ENCODE data around the gene BCAS3.

The BCAS3 gene

DNA sequence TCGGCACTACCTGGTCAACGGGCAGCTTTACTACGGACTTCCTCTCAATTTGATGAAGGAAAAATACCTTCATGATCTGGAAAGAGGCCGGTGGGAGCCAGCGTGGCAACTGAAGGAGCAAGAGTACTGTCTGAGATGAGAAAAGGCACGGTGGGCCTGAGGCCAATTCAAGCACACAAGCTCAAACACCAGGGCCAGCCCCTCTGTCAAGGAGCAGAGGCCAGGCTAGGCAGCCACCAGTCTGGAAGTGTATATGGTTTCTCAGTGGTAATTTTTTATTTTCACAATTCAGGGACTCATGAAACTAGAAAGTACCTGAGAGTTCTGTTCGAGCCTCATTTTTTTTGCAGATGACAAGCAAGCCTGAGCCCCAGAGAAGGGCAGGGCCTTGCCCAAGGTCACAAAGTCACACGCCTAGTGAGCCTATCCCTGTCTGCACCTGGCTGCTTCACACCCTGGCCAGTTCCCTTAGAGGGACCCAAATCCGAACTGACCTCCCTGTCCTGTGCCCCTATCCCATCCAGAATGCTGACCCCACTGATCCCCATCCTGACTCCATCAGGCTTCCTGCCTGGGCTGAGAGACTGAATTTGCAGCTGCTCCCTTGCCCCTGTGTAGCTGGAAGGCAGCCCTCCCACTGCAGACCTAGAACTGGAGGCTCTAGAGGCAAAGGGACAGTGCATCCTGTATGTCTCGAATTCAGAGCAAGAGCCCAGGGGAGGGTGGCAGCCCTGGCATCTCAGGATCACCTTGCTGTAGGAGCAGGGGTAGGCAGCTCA, 717.2 kb downstream of the BCAS3 start:
- FAIRE-seq: no peak

GRCh38 chr17:61395409-61395982, 717.8 kb downstream of the BCAS3 start:
- FAIRE-seq: no peak

- no peak for FAIRE-seq
Observed at GRCh38 chr17:61395983-61396585, 718.4 kb downstream of the BCAS3 start.

- FAIRE-seq: no peak
Observed at GRCh38 chr17:61396586-61397085, 719.0 kb downstream of the BCAS3 start.

GRCh38 chr17:61397086-61397842, 719.6 kb downstream of the BCAS3 start:
- FAIRE-seq: no peak

GRCh38 chr17:61398721-61399130, 721.1 kb downstream of the BCAS3 start:
- FAIRE-seq: no peak

- no peak for FAIRE-seq
Observed at GRCh38 chr17:61399131-61400065, 721.7 kb downstream of the BCAS3 start, which contains the start of gene TBX2. TBX2 (plus strand) TSS chr17:61399843; CDS start chr17:61400177, 334 bp downstream.

DNA sequence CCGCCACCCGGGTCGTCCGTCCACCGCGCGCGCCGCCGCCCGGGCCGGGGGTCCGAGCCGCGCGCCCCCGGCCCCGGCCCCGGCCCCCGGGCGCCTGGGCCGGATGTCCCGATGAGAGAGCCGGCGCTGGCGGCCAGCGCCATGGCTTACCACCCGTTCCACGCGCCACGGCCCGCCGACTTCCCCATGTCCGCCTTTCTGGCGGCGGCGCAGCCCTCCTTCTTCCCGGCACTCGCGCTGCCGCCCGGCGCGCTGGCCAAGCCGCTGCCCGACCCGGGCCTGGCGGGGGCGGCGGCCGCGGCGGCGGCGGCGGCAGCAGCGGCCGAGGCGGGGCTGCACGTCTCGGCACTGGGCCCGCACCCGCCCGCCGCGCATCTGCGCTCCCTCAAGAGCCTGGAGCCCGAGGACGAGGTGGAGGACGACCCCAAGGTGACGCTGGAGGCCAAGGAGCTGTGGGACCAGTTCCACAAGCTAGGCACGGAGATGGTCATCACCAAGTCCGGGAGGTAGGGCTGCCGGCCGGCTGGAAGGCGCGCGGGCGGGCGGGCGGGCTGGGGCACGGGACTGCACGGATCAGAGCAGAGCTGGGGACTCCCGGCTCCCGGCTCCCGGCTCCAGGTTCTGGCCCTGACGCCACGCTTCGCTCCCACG, 722.5 kb downstream of the BCAS3 start:
- no peak for FAIRE-seq

GRCh38 chr17:61400717-61401388, 723.2 kb downstream of the BCAS3 start:
- FAIRE-seq: no peak

DNA sequence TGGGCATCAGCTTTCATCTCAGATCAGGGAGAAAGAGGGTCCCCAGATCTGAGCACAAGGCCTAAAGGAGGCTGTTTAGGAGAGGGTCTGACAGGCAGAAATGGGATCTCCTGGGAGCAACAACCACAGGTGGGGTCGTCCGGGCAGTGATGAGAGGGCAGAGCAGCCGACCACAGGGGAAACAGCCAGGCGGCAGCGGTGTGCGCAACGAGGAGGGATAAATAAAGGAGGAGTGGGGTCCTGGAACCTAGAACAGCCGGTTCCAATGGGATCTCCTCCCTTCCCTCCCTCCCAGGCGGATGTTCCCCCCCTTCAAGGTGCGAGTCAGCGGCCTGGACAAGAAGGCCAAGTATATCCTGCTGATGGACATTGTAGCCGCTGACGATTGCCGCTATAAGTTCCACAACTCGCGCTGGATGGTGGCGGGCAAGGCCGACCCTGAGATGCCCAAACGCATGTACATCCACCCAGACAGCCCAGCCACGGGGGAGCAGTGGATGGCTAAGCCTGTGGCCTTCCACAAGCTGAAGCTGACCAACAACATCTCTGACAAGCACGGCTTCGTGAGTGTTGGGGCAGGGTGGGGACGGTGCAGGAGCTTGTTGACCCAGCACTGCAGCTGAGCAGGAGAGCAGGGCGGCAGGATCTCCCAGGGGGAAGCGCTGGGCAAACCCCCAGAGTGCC, 723.9 kb downstream of the BCAS3 start:
- no peak for FAIRE-seq

- FAIRE-seq: no peak
Observed at GRCh38 chr17:61402073-61402541, 724.5 kb downstream of the BCAS3 start.

DNA sequence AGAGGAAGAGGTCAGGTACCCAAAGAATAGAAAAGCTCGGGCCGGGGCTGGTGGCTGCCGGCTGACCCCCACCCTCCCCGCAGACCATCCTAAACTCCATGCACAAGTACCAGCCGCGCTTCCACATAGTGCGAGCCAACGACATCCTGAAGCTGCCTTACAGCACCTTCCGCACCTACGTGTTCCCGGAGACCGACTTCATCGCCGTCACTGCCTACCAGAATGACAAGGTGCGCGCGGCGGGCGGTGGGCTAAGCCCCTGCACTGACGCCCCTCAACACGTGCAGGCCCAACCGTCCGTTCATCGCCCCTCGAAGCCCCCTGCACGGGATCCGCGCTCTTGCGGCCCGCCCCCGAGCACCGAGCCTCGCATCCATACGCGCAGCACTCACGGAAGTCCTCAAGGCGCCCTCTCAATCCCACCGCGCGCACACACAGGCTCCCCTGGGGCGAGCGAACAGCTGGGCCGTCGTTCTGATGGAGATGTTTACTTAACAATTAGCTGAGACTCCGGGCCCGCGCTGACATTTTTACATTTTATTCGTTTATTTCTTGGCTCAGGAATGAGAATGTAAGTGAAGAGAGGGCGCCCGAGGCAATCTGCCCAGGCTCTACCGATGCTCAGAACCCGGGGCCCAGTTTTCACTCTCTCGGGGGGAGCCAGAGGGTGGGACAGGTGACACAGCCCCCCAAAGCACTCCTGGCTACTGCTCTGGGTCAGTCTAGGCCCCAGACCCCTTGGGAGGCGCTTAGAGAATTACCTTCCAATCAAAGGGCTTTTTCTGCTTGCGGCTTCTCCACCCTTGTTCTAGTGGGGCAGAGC, 725.5 kb downstream of the BCAS3 start:
- FAIRE-seq: no peak

GRCh38 chr17:61403801-61404662, 726.4 kb downstream of the BCAS3 start:
- FAIRE-seq: no peak

- no peak for FAIRE-seq
Observed at GRCh38 chr17:61404663-61404912, 726.9 kb downstream of the BCAS3 start.

- FAIRE-seq: no peak
Observed at GRCh38 chr17:61404913-61405685, 727.4 kb downstream of the BCAS3 start.

GRCh38 chr17:61405686-61406536, 728.3 kb downstream of the BCAS3 start:
- no peak for FAIRE-seq

- FAIRE-seq: no peak
Observed at GRCh38 chr17:61406537-61406845, 728.8 kb downstream of the BCAS3 start.

Data from TTC549 (cell line).